Endothelial cell (in vitro differentiated cells): Measurements from ENCODE around the gene CA10. TPM values are rescaled to one million over a fixed set of nuclear protein-coding genes. Genes with fewer than 3 reads are reported as not detected.

Experiments used
- DNase-seq: peaks from one replicate; pipeline ENCODE4 v3.0.0; 2021; ENCODE audit warnings: low spot score
- H3K27ac Mint-ChIP-seq: one replicate; pipeline ENCODE4 v1.8.0; 2021; ENCODE audit warnings: mixed read lengths, inconsistent platforms; ENCODE audit not compliant: unreplicated experiment
- H3K27me3 Mint-ChIP-seq: one replicate; pipeline ENCODE4 v1.8.0; 2021; ENCODE audit warnings: mild to moderate bottlenecking, moderate library complexity, mixed read lengths, inconsistent platforms; ENCODE audit not compliant: unreplicated experiment
- H3K36me3 Mint-ChIP-seq: one replicate; pipeline ENCODE4 v1.8.0; 2021; ENCODE audit warnings: mild to moderate bottlenecking, low read depth, mixed read lengths, inconsistent platforms; ENCODE audit not compliant: unreplicated experiment
- H3K4me1 Mint-ChIP-seq: one replicate; pipeline ENCODE4 v1.8.0; 2021; ENCODE audit warnings: mild to moderate bottlenecking, mixed read lengths, inconsistent platforms; ENCODE audit not compliant: unreplicated experiment
- H3K4me3 Mint-ChIP-seq: one replicate; pipeline ENCODE4 v1.8.0; 2021; ENCODE audit warnings: mild to moderate bottlenecking, mixed read lengths, inconsistent platforms; ENCODE audit not compliant: unreplicated experiment
- H3K9me3 Mint-ChIP-seq: one replicate; pipeline ENCODE4 v1.8.0; 2021; ENCODE audit warnings: mixed read lengths, inconsistent platforms; ENCODE audit not compliant: unreplicated experiment
- CTCF ChIP-seq: fragments of 200-600 bp; sonication (generic); IDR thresholded peaks from one replicate; pipeline ENCODE4 v1.5.0; 2021; ENCODE audit warnings: antibody characterized with exemption; ENCODE audit not compliant: unreplicated experiment
- total RNA-seq: library from RNA; stranded (reverse); fragmentation: NEBNext Ultra II Directional; extraction: Animal tissue kit (Norgen Biotek cat#: 25700); gene quantifications from one replicate; pipeline ENCODE4 v1.2.1, GENCODE V29; 2021; ENCODE audit not compliant: unreplicated experiment

Gene CA10
- total RNA-seq, 1 donor from 2014 or later, result not detected

GRCh38 chr17:52154466-52154865 is 4.0 kb downstream of the CA10 start:
- Mint-ChIP-seq H3K27me3 (peaks cover 17% of the 10 kb centered on the region), H3K4me3 (no peak overlapping the region), H3K27ac (no peak overlapping the region), H3K4me1 (peaks cover 12% of the 10 kb centered on the region), H3K9me3 (no peaks in the 10 kb centered on the region), H3K36me3 (no peaks in the 10 kb centered on the region)
- TF ChIP-seq CTCF, result no peak
- no peak for DNase-seq

- Mint-ChIP-seq H3K27me3 (peaks cover 4% of the 10 kb centered on the region), H3K27ac (no peak overlapping the region), H3K4me1 (no peaks in the 10 kb centered on the region), H3K4me3 (no peak overlapping the region), H3K36me3 (no peaks in the 10 kb centered on the region), H3K9me3 (no peaks in the 10 kb centered on the region)
- no peak for DNase-seq
- no peak for TF ChIP-seq CTCF
Observed at GRCh38 chr17:52150935-52151334, 7.6 kb downstream of the CA10 start.

GRCh38 chr17:52149626-52150025 is 8.9 kb downstream of the CA10 start:
- H3K27ac Mint-ChIP-seq, result no peak overlapping the region
- H3K4me3 Mint-ChIP-seq, result no peak overlapping the region
- H3K9me3 Mint-ChIP-seq, result no peaks in the 10 kb centered on the region
- no peaks in the 10 kb centered on the region for H3K4me1 Mint-ChIP-seq
- no peaks in the 10 kb centered on the region for H3K36me3 Mint-ChIP-seq
- no peak for DNase-seq
- peaks cover 4% of the 10 kb centered on the region for H3K27me3 Mint-ChIP-seq
- TF ChIP-seq CTCF, result no peak

DNA sequence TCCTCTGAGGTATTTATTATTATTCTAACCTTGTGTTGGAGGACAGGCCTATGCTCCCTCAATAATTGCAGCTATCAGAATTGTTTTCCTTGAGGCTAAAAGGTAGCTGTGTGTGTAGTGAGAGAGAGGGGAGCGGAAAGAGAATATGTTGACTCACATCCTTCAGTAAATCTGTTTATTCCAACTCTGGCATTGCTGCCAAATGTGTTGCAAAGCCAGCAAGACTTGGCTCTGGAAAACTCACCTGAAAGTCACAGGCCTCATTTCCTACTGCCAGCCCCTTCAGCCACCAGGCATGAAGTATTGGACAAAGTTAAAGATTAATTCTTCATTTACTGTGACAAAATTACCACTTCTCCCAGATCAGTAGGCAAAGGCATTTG is 9.6 kb downstream of the CA10 start:
- TF ChIP-seq CTCF, result no peak
- no peaks in the 10 kb centered on the region for H3K4me1 Mint-ChIP-seq
- no peaks in the 10 kb centered on the region for H3K36me3 Mint-ChIP-seq
- H3K27ac Mint-ChIP-seq, result no peak overlapping the region
- peaks cover 2% of the 10 kb centered on the region for H3K27me3 Mint-ChIP-seq
- no peak overlapping the region for H3K4me3 Mint-ChIP-seq
- H3K9me3 Mint-ChIP-seq, result no peaks in the 10 kb centered on the region
- no peak for DNase-seq

DNA sequence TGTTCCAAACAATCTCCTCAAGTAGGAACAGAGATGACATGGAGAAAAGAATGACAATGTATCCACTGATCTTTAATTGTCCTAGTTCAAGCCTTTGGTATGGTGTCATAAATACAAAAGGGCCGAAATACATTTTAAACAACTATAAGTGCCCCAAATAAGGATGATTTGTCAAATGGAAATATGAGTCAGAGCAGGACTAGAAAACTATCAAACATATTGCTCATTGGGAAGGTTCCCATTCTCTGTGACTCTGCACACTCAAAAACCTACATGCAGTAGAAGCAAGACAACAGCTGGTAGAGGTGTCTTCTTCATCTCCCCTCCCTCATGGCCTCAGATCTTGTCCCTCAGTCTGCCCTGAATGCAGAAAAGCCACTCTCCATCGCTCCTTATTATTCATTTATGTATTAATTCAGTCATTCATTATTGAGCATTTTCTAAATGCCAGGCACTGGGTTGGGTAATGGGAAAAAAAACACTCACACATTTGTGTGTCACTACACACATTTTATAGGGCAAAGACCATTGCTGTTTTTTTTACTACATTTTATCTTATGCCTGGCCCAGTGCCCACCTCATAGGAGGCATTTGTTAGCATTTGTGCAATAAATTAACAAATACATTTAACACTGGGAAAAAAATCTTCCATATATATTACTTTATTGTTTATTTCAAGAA is 10.1 kb downstream of the CA10 start:
- TF ChIP-seq CTCF, result no peak
- no peak overlapping the region for H3K4me3 Mint-ChIP-seq
- no peaks in the 10 kb centered on the region for H3K4me1 Mint-ChIP-seq
- H3K27me3 Mint-ChIP-seq, result peaks cover 2% of the 10 kb centered on the region
- H3K27ac Mint-ChIP-seq, result no peak overlapping the region
- no peaks in the 10 kb centered on the region for H3K36me3 Mint-ChIP-seq
- H3K9me3 Mint-ChIP-seq, result no peaks in the 10 kb centered on the region
- DNase-seq, result no peak
